ENCODE measurements around the gene FADS2.

The FADS2 gene

GRCh38 chr11:61893981-61894380, 65.9 kb downstream of the FADS2 start:
- H3K4me3 ChIP-seq (ENCODE audit: low read length) = no peak overlapping the region
- TF ChIP-seq CTCF (conservative IDR thresholded peaks at IDR 0.05; ENCODE audit: low read length) = no peak
- peak; percentile 89 for DNase-seq (ENCODE audit: low read depth)

GRCh38 chr11:61895046-61895717, 67.1 kb downstream of the FADS2 start:
- TF ChIP-seq CTCF (conservative IDR thresholded peaks at IDR 0.05; ENCODE audit: low read length) = no peak
- no peak overlapping the region for H3K4me3 ChIP-seq (ENCODE audit: low read length)
- no peak for DNase-seq (ENCODE audit: low read depth)

GRCh38 chr11:61895718-61896059, 67.6 kb downstream of the FADS2 start:
- TF ChIP-seq CTCF (conservative IDR thresholded peaks at IDR 0.05; ENCODE audit: low read length) = no peak
- DNase-seq (ENCODE audit: low read depth) = no peak
- H3K4me3 ChIP-seq (ENCODE audit: low read length) = no peak overlapping the region

- no peak for DNase-seq (ENCODE audit: low read depth)
- no peak for TF ChIP-seq CTCF (conservative IDR thresholded peaks at IDR 0.05; ENCODE audit: low read length)
- no peak overlapping the region for H3K4me3 ChIP-seq (ENCODE audit: low read length)
Measured at GRCh38 chr11:61896665-61897386, 68.7 kb downstream of the FADS2 start.

- no peak overlapping the region for H3K4me3 ChIP-seq (ENCODE audit: low read length)
- peak; percentile 87 for TF ChIP-seq CTCF (conservative IDR thresholded peaks at IDR 0.05; ENCODE audit: low read length)
- peak; percentile 55 for DNase-seq (ENCODE audit: low read depth)
Measured at GRCh38 chr11:61897387-61898246, 69.5 kb downstream of the FADS2 start.

- H3K4me3 ChIP-seq (ENCODE audit: low read length) = no peak overlapping the region
- no peak for DNase-seq (ENCODE audit: low read depth)
- no peak for TF ChIP-seq CTCF (conservative IDR thresholded peaks at IDR 0.05; ENCODE audit: low read length)
Measured at GRCh38 chr11:61898247-61898582, 70.1 kb downstream of the FADS2 start.
